Stimulated activated CD8-positive, alpha-beta memory T cell treated with anti-CD3 and anti-CD28 coated beads, Interleukin-15, amount 100 ng/mL, for 24 hours (primary cell): Measurements from ENCODE around the gene SRGAP2.
"Not testable (repeated sequence)": the region's sequence is repeated elsewhere in the genome, so short reads cannot be mapped to it uniquely, and the experiment has no call there.

Experiments
- DNase-seq: peaks from one replicate; pipeline ENCODE4 v3.0.0-alpha.2; 2020; ENCODE audit warnings: low read depth

The SRGAP2 gene

GRCh38 chr1:206205569-206205968 lies 2.2 kb downstream of the SRGAP2 start:
- DNase-seq, result not testable (repeated sequence)

- DNase-seq, result not testable (repeated sequence)
Observed at GRCh38 chr1:206210802-206211201, 7.5 kb downstream of the SRGAP2 start.

- DNase-seq, result not testable (repeated sequence)
Observed at GRCh38 chr1:206215600-206216392, 12.5 kb downstream of the SRGAP2 start.

- not testable (repeated sequence) for DNase-seq
Observed at GRCh38 chr1:206218285-206218684, 14.9 kb downstream of the SRGAP2 start.

- DNase-seq, result not testable (repeated sequence)
Observed at GRCh38 chr1:206218765-206219164, 15.4 kb downstream of the SRGAP2 start.

GRCh38 chr1:206219514-206220331 lies 16.4 kb downstream of the SRGAP2 start:
- DNase-seq, result not testable (repeated sequence)

GRCh38 chr1:206220332-206221000 lies 17.1 kb downstream of the SRGAP2 start:
- DNase-seq, result not testable (repeated sequence)

- DNase-seq, result not testable (repeated sequence)
Observed at GRCh38 chr1:206221585-206221984, 18.2 kb downstream of the SRGAP2 start.

- not testable (repeated sequence) for DNase-seq
Observed at GRCh38 chr1:206224190-206224776, 20.9 kb downstream of the SRGAP2 start.

GRCh38 chr1:206225386-206225785 lies 22.0 kb downstream of the SRGAP2 start:
- DNase-seq, result not testable (repeated sequence)

- DNase-seq, result not testable (repeated sequence)
Observed at GRCh38 chr1:206226886-206227285, 23.5 kb downstream of the SRGAP2 start.

- DNase-seq, result not testable (repeated sequence)
Observed at GRCh38 chr1:206229286-206229685, 25.9 kb downstream of the SRGAP2 start.

- DNase-seq, result not testable (repeated sequence)
Observed at GRCh38 chr1:206231989-206232388, 28.6 kb downstream of the SRGAP2 start.

GRCh38 chr1:206232970-206233645 lies 29.8 kb downstream of the SRGAP2 start:
- DNase-seq, result not testable (repeated sequence)

GRCh38 chr1:206234189-206234916 lies 31.0 kb downstream of the SRGAP2 start:
- not testable (repeated sequence) for DNase-seq

GRCh38 chr1:206235190-206235589 lies 31.8 kb downstream of the SRGAP2 start:
- DNase-seq, result not testable (repeated sequence)

GRCh38 chr1:206240288-206240687 lies 36.9 kb downstream of the SRGAP2 start:
- DNase-seq, result not testable (repeated sequence)

GRCh38 chr1:206243335-206243734 lies 40.0 kb downstream of the SRGAP2 start:
- DNase-seq, result not testable (repeated sequence)

- DNase-seq, result not testable (repeated sequence)
Observed at GRCh38 chr1:206245479-206245878, 42.1 kb downstream of the SRGAP2 start.

- not testable (repeated sequence) for DNase-seq
Observed at GRCh38 chr1:206246129-206246886, 43.0 kb downstream of the SRGAP2 start.
